GM23338 (cell line): Measurements from ENCODE around the gene ULK3. TPM values are rescaled to one million over a fixed set of nuclear protein-coding genes. Genes with fewer than 3 reads are reported as not detected.

Experiments used
- ATAC-seq: fragments of 200-7000 bp; cut with Tn5 transposase; 3 replicates; pipeline ENCODE4 v1.9.1; 2020
- DNase-seq: peaks from one replicate; pipeline ENCODE4 v3.0.0-alpha.2; 2015; ENCODE audit warnings: low spot score
- H2AFZ ChIP-seq: fragments of 200-600 bp; sonication (generic); 2 replicates; pipeline ENCODE4 v1.8.0; 2016; ENCODE audit warnings: antibody characterized with exemption, mild to moderate bottlenecking, moderate library complexity
- H3F3A ChIP-seq: fragments of 200-600 bp; sonication (generic); replicated peaks from 2 replicates; pipeline ENCODE4 v1.8.0; 2017; ENCODE audit warnings: antibody characterized with exemption, mixed run types, low read depth
- H3K27ac ChIP-seq: fragments of 200-600 bp; sonication (generic); 2 replicates; pipeline ENCODE4 v1.6.1; 2016; ENCODE audit warnings: low read depth
- H3K27me3 ChIP-seq: fragments of 200-600 bp; sonication (generic); 2 replicates; pipeline ENCODE4 v1.8.0; 2016; ENCODE audit warnings: mild to moderate bottlenecking, mixed run types, moderate library complexity; ENCODE audit not compliant: insufficient read depth
- H3K36me3 ChIP-seq: fragments of 200-600 bp; sonication (generic); 2 replicates; pipeline ENCODE4 v1.8.0; 2016; ENCODE audit warnings: mild to moderate bottlenecking; ENCODE audit not compliant: insufficient read depth
- H3K4me1 ChIP-seq: fragments of 200-600 bp; sonication (generic); 2 replicates; pipeline ENCODE4 v1.8.0; 2016; ENCODE audit warnings: mild to moderate bottlenecking, moderate library complexity; ENCODE audit not compliant: insufficient read depth
- H3K4me2 ChIP-seq: fragments of 200-600 bp; sonication (generic); 2 replicates; pipeline ENCODE4 v1.7.1; 2017; ENCODE audit warnings: mixed run types
- H3K4me3 ChIP-seq: fragments of 200-600 bp; sonication (generic); 2 replicates; pipeline ENCODE4 v1.6.1; 2016; ENCODE audit warnings: mixed run types
- H3K79me2 ChIP-seq: fragments of 200-600 bp; sonication (generic); replicated peaks from 2 replicates; pipeline ENCODE4 v1.8.0; 2017; ENCODE audit warnings: mild to moderate bottlenecking; ENCODE audit not compliant: insufficient read depth
- H3K9me2 ChIP-seq: fragments of 200-600 bp; sonication (generic); 2 replicates; pipeline ENCODE4 v1.8.0; 2017; ENCODE audit not compliant: insufficient read depth
- H4K20me1 ChIP-seq: fragments of 200-600 bp; sonication (generic); replicated peaks from 2 replicates; pipeline ENCODE4 v1.8.0; 2017; ENCODE audit warnings: mild to moderate bottlenecking; ENCODE audit not compliant: insufficient read depth
- H3K27ac Mint-ChIP-seq: 2 replicates; pipeline ENCODE4 v1.8.0; 2020; ENCODE audit warnings: inconsistent platforms, mild to moderate bottlenecking, moderate library complexity, mixed read lengths
- H3K27me3 Mint-ChIP-seq: 3 replicates; pipeline ENCODE4 v1.8.0; 2022; ENCODE audit warnings: low read depth, mild to moderate bottlenecking, moderate library complexity, mixed read lengths, inconsistent platforms; ENCODE audit not compliant: insufficient read depth, poor library complexity
- H3K36me3 Mint-ChIP-seq: 3 replicates; pipeline ENCODE4 v1.8.0; 2021; ENCODE audit warnings: low read depth, mild to moderate bottlenecking, inconsistent platforms, moderate library complexity, mixed read lengths
- H3K4me1 Mint-ChIP-seq: 3 replicates; pipeline ENCODE4 v1.8.0; 2020; ENCODE audit warnings: mild to moderate bottlenecking, inconsistent platforms, mixed read lengths
- H3K4me3 Mint-ChIP-seq: 3 replicates; pipeline ENCODE4 v1.8.0; 2021; ENCODE audit warnings: moderate library complexity, mild to moderate bottlenecking, inconsistent platforms, mixed read lengths
- H3K9me3 Mint-ChIP-seq: 3 replicates; pipeline ENCODE4 v1.8.0; 2020; ENCODE audit warnings: moderate library complexity, mild to moderate bottlenecking, inconsistent platforms, mixed read lengths
- CTCF ChIP-seq, 2 experiments: fragments of 200-600 bp in 1 of 2; sonication (generic) in 1 of 2; conservative IDR thresholded peaks; 2 replicates each; pipeline versions ENCODE4 v1.5.1 to v1.6.1; 2016 to 2017; ENCODE audit warnings: antibody characterized with exemption in 2 of 2, low read depth in 2 of 2, mild to moderate bottlenecking in 2 of 2, moderate library complexity in 1 of 2
- ETS1 ChIP-seq: IDR thresholded peaks from 2 replicates; pipeline ENCODE4 v1.6.1; 2016; ENCODE audit warnings: antibody characterized with exemption
- EZH2 ChIP-seq: fragments of 200-600 bp; sonication (generic); IDR thresholded peaks from one replicate; pipeline ENCODE4 v1.8.0; 2017; ENCODE audit warnings: antibody characterized with exemption, mild to moderate bottlenecking, low read depth; ENCODE audit not compliant: unreplicated experiment
- EZH2phosphoT487 ChIP-seq: fragments of 200-600 bp; sonication (generic); IDR thresholded peaks from one replicate; pipeline ENCODE4 v1.8.1; 2018; ENCODE audit warnings: antibody characterized with exemption; ENCODE audit not compliant: unreplicated experiment
- NANOG ChIP-seq: IDR thresholded peaks from 2 replicates; pipeline ENCODE4 v1.6.1; 2016; ENCODE audit warnings: antibody characterized with exemption, borderline replicate concordance
- ZNF114 ChIP-seq: fragments of 250-450 bp; sonication (Bioruptor Pico); IDR thresholded peaks from 2 replicates; pipeline ENCODE4 v1.5.0; 2020; ENCODE audit warnings: mild to moderate bottlenecking, moderate library complexity
- ZNF331 ChIP-seq: fragments of 250-450 bp; sonication (Bioruptor Pico); IDR thresholded peaks from 2 replicates; pipeline ENCODE4 v1.5.0; 2020; ENCODE audit warnings: low read depth, mild to moderate bottlenecking, moderate library complexity
- ZNF462 ChIP-seq: fragments of 250-450 bp; sonication (Bioruptor Pico); IDR thresholded peaks from 2 replicates; pipeline ENCODE4 v1.5.0; 2020; ENCODE audit warnings: mild to moderate bottlenecking, moderate library complexity
- polyA plus RNA-seq: library from polyadenylated mRNA; unstranded; fragments of >200 nt; fragmentation: Nextera tagmentation; extraction: Ambion mirVana; gene quantifications from 2 replicates; pipeline ENCODE4 v1.2.1, GENCODE V29; 2016
- total RNA-seq: library from RNA; depleted of rRNA; stranded (reverse); fragments of >200 nt; shearing (Covaris generic); gene quantifications from 2 replicates; pipeline ENCODE4 v1.2.3, GENCODE V29; 2014

ULK3 gene
- total and polyA plus RNA-seq, 2 experiments from 2014 or later = 20.3 to 35.4 TPM

GRCh38 chr15:74789741-74790079 is 53.2 kb downstream of the ULK3 start:
- TF ChIP-seq ZNF114 = no peak
- no peak for TF ChIP-seq ZNF462
- TF ChIP-seq EZH2 = no peak
- TF ChIP-seq ETS1 = no peak
- TF ChIP-seq EZH2phosphoT487 = no peak
- no peak for TF ChIP-seq CTCF (conservative IDR thresholded peaks at IDR 0.05; ENCODE audit: low read depth in 2 of 2)
- no peak for TF ChIP-seq ZNF331 (CRISPR knock-in tag)
- no peak for TF ChIP-seq NANOG
- peaks cover 25% of the 10 kb centered on the region for H3K4me1 ChIP-seq
- no peaks in the 10 kb centered on the region for H3K9me2 ChIP-seq
- peak overlapping the region; percentile 11; the same call in 1 of the 3 replicates for H3K4me3 Mint-ChIP-seq
- H4K20me1 ChIP-seq = peaks cover 51% of the 10 kb centered on the region
- H3K4me1 Mint-ChIP-seq = peaks cover 31% of the 10 kb centered on the region
- no peaks in the 10 kb centered on the region for H3K36me3 ChIP-seq
- H3K79me2 ChIP-seq = peaks cover 16% of the 10 kb centered on the region
- no peak overlapping the region for H3K27ac Mint-ChIP-seq
- no peaks in the 10 kb centered on the region for H3K9me3 Mint-ChIP-seq
- no peaks in the 10 kb centered on the region for H3K36me3 Mint-ChIP-seq
- peaks cover 19% of the 10 kb centered on the region for H3K27me3 Mint-ChIP-seq
- no peak overlapping the region for H3K27ac ChIP-seq
- H3K27me3 ChIP-seq = no peaks in the 10 kb centered on the region
- peaks cover 7% of the 10 kb centered on the region for H3F3A ChIP-seq
- H3K4me3 ChIP-seq = no peak overlapping the region
- no peak overlapping the region; the same call in 1 of the 2 replicates for H3K4me2 ChIP-seq
- DNase-seq (no peak), ATAC-seq (no peak)
- no peak overlapping the region for H2AFZ ChIP-seq
